H9 (cell line): ENCODE data around the gene IPPK. TPM values are rescaled to one million over a fixed set of nuclear protein-coding genes. Genes with fewer than 3 reads are reported as not detected.

Source experiments
- DNase-seq: peaks from one replicate; pipeline ENCODE4 v3.0.0-alpha.2; 2017
- H2AFZ ChIP-seq: one replicate; pipeline ENCODE4 v1.6.1; 2013; ENCODE audit warnings: mild to moderate bottlenecking, low read length, control low read depth, moderate library complexity
- H2AK5ac ChIP-seq: 2 replicates; pipeline ENCODE4 v1.6.1; 2013; ENCODE audit warnings: low read length, control low read depth, mixed read lengths; ENCODE audit not compliant: insufficient read length
- H2BK120ac ChIP-seq: one replicate; pipeline ENCODE4 v1.6.1; 2013; ENCODE audit warnings: low read depth, mild to moderate bottlenecking, low read length, control low read depth, inconsistent platforms; ENCODE audit not compliant: poor library complexity, severe bottlenecking
- H2BK12ac ChIP-seq: 2 replicates; pipeline ENCODE4 v1.6.1; 2013; ENCODE audit warnings: low read length, control low read depth, mixed read lengths, low read depth; ENCODE audit not compliant: insufficient read length
- H2BK15ac ChIP-seq: 2 replicates; pipeline ENCODE4 v1.6.1; 2013; ENCODE audit warnings: low read depth, low read length, control low read depth
- H2BK20ac ChIP-seq: one replicate; pipeline ENCODE4 v1.6.1; 2013; ENCODE audit warnings: low read depth, mild to moderate bottlenecking, low read length, control low read depth, inconsistent platforms; ENCODE audit not compliant: poor library complexity, severe bottlenecking
- H2BK5ac ChIP-seq: 2 replicates; pipeline ENCODE4 v1.6.1; 2013; ENCODE audit warnings: low read length, control low read depth, mixed read lengths; ENCODE audit not compliant: insufficient read length
- H3K14ac ChIP-seq: 2 replicates; pipeline ENCODE4 v1.6.1; 2013; ENCODE audit warnings: low read length, control low read depth; ENCODE audit not compliant: insufficient read depth
- H3K18ac ChIP-seq: 2 replicates; pipeline ENCODE4 v1.6.1; 2013; ENCODE audit warnings: low read depth, mild to moderate bottlenecking, mixed read lengths, low read length, control low read depth; ENCODE audit not compliant: insufficient read length
- H3K23ac ChIP-seq: 2 replicates; pipeline ENCODE4 v1.6.1; 2013; ENCODE audit warnings: low read length, control low read depth, mixed read lengths, low read depth; ENCODE audit not compliant: insufficient read length
- H3K23me2 ChIP-seq: 2 replicates; pipeline ENCODE4 v1.6.1; 2013; ENCODE audit warnings: low read depth, mild to moderate bottlenecking, mixed read lengths, low read length, control low read depth; ENCODE audit not compliant: insufficient read length, poor library complexity, severe bottlenecking
- H3K27ac ChIP-seq: 2 replicates; pipeline ENCODE4 v1.5.1; 2013; ENCODE audit warnings: low read length, control low read depth, mixed read lengths, low read depth; ENCODE audit not compliant: insufficient read length
- H3K27me3 ChIP-seq: 2 replicates; pipeline ENCODE4 v1.6.1; 2013; ENCODE audit warnings: low read length, control low read depth, inconsistent platforms; ENCODE audit not compliant: insufficient read depth
- H3K4ac ChIP-seq: 2 replicates; pipeline ENCODE4 v1.6.1; 2013; ENCODE audit warnings: low read depth, mild to moderate bottlenecking, control low read depth, inconsistent platforms, low read length, moderate library complexity
- H3K4me1 ChIP-seq: 2 replicates; pipeline ENCODE4 v1.6.1; 2013; ENCODE audit warnings: low read length, control low read depth, inconsistent platforms; ENCODE audit not compliant: insufficient read depth
- H3K4me2 ChIP-seq: 2 replicates; pipeline ENCODE4 v1.6.1; 2013; ENCODE audit warnings: low read length, control low read depth, mixed read lengths; ENCODE audit not compliant: insufficient read length, insufficient read depth
- H3K56ac ChIP-seq: 2 replicates; pipeline ENCODE4 v1.6.1; 2013; ENCODE audit warnings: low read depth, mild to moderate bottlenecking, mixed read lengths, low read length, control low read depth; ENCODE audit not compliant: insufficient read length
- H3K79me1 ChIP-seq: 2 replicates; pipeline ENCODE4 v1.6.1; 2013; ENCODE audit warnings: low read depth, mild to moderate bottlenecking, moderate library complexity, low read length, control low read depth, inconsistent platforms; ENCODE audit not compliant: insufficient read depth, poor library complexity, severe bottlenecking
- H3K79me2 ChIP-seq: 2 replicates; pipeline ENCODE4 v1.6.1; 2013; ENCODE audit warnings: low read length, control low read depth, inconsistent platforms; ENCODE audit not compliant: insufficient read depth
- H3K9ac ChIP-seq: 2 replicates; pipeline ENCODE4 v1.6.1; 2013; ENCODE audit warnings: low read length, control low read depth, mixed read lengths; ENCODE audit not compliant: insufficient read length; ENCODE audit errors: extremely low read depth
- H3K9me3 ChIP-seq: one replicate; pipeline ENCODE4 v1.6.1; 2013; ENCODE audit warnings: low read depth, low read length, inconsistent platforms; ENCODE audit not compliant: control insufficient read depth
- H3T11ph ChIP-seq: one replicate; pipeline ENCODE4 v1.6.1; 2013; ENCODE audit warnings: mild to moderate bottlenecking, low read length, control low read depth, inconsistent platforms
- H4K20me1 ChIP-seq: one replicate; pipeline ENCODE4 v1.6.1; 2013; ENCODE audit not compliant: control insufficient read depth, insufficient read length, insufficient read depth
- H4K5ac ChIP-seq: 2 replicates; pipeline ENCODE4 v1.6.1; 2013; ENCODE audit warnings: low read depth, mild to moderate bottlenecking, mixed read lengths, low read length, control low read depth; ENCODE audit not compliant: insufficient read length
- H4K8ac ChIP-seq: replicated peaks from 2 replicates; pipeline ENCODE4 v1.6.1; 2013; ENCODE audit warnings: low read length, control low read depth, mixed read lengths, low read depth; ENCODE audit not compliant: insufficient read length
- H4K91ac ChIP-seq: 2 replicates; pipeline ENCODE4 v1.6.1; 2013; ENCODE audit warnings: low read depth, mild to moderate bottlenecking, moderate library complexity, mixed read lengths, low read length, control low read depth; ENCODE audit not compliant: insufficient read length
- H3K27ac Mint-ChIP-seq, 3 experiments: 2 replicates in 2 of 3; 3 replicates in 1 of 3; pipeline ENCODE4 v1.8.0; 2020 to 2021; ENCODE audit warnings: mixed read lengths in 3 of 3, mild to moderate bottlenecking in 1 of 3, moderate library complexity in 1 of 3
- H3K27me3 Mint-ChIP-seq: 2 replicates; pipeline ENCODE4 v1.8.0; 2021; ENCODE audit warnings: low read depth, mild to moderate bottlenecking, moderate library complexity, mixed read lengths
- H3K36me3 Mint-ChIP-seq, 3 experiments: 2 replicates in 2 of 3; 3 replicates in 1 of 3; pipeline ENCODE4 v1.8.0; 2020 to 2021; ENCODE audit warnings: low read depth in 3 of 3, mixed read lengths in 3 of 3; ENCODE audit not compliant: insufficient read depth in 1 of 3
- H3K4me1 Mint-ChIP-seq, 2 experiments: 2 replicates each; pipeline ENCODE4 v1.8.0; 2020; ENCODE audit warnings: mixed read lengths in 2 of 2
- H3K4me3 Mint-ChIP-seq, 2 experiments: 2 replicates in 1 of 2; 3 replicates in 1 of 2; pipeline ENCODE4 v1.8.0; 2020 to 2021; ENCODE audit warnings: mild to moderate bottlenecking in 2 of 2, mixed read lengths in 2 of 2, moderate library complexity in 1 of 2
- H3K9me3 Mint-ChIP-seq, 2 experiments: 2 replicates in 1 of 2; 3 replicates in 1 of 2; pipeline ENCODE4 v1.8.0; 2020; ENCODE audit warnings: mild to moderate bottlenecking in 2 of 2, mixed read lengths in 2 of 2, moderate library complexity in 1 of 2
- WGBS: extraction: QIAGEN DNeasy Blood & Tissue Kit; methylation state at CpG from one replicate; pipeline ENCODE4 v1.1.7; 2013; ENCODE audit warnings: missing lambda C conversion rate, low lambda C conversion rate, mixed read lengths; ENCODE audit not compliant: insufficient read length; ENCODE audit errors: extremely low coverage; 5-methylcytosine and 5-hydroxymethylcytosine counted together
- total RNA-seq: library from RNA; stranded (reverse); gene quantifications from 2 replicates; pipeline ENCODE4 v1.2.1, GENCODE V29; 2021
- TF ChIP-seq, protein P1 (sequence below): fragments of 200-600 bp; sonication (generic); conservative IDR thresholded peaks from 3 replicates; pipeline ENCODE4 v1.8.0; 2021; ENCODE audit warnings: antibody characterized with exemption, mild to moderate bottlenecking

The IPPK gene
- total RNA-seq, 1 experiment from 2014 or later, result 10.7 TPM

DNA sequence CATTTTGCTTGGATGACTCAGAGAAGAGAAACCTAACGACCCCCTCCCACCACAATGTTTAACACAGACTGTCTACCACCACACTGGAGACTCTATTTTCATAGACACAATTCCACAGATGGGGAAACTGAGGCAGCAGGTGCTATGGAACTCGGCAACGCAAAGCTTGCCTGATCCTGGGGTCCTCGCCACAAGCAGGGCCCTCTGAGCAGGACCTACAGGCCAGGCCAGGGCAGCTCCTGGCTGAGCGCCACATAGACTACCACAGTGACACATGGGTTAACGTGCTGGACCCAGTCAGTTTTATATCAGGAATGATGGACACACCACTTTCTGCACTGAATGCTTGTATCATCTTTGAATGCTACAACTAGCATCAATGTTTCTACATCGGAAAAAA is 11.8 kb downstream of the IPPK start:
- Histone ChIP-seq H2BK15ac (no peak overlapping the region), H3K56ac (no peak overlapping the region), H3T11ph (no peak overlapping the region), H2AFZ (no peak overlapping the region), H3K23me2 (no peaks in the 10 kb centered on the region), H3K4ac (no peak overlapping the region), H4K8ac (no peak overlapping the region), H3K9me3 (no peaks in the 10 kb centered on the region), H3K9ac (no peak overlapping the region), H3K4me1 (no peaks in the 10 kb centered on the region), H3K14ac (no peak overlapping the region; the same call in 1 of the 2 replicates), H3K18ac (no peak overlapping the region), H2BK5ac (no peak overlapping the region), H4K20me1 (no peaks in the 10 kb centered on the region), H2BK120ac (no peak overlapping the region), H3K27me3 (no peaks in the 10 kb centered on the region), H2AK5ac (no peak overlapping the region), H3K27ac (no peak overlapping the region), H4K5ac (no peak overlapping the region), H2BK20ac (no peak overlapping the region), H2BK12ac (no peak overlapping the region), H3K79me1 (peaks cover 8% of the 10 kb centered on the region), H3K23ac (no peak overlapping the region), H3K79me2 (peaks cover 4% of the 10 kb centered on the region; the same call in 1 of the 2 replicates), H3K4me2 (no peak overlapping the region), H4K91ac (no peak overlapping the region)
- TF ChIP-seq, protein P1, sequence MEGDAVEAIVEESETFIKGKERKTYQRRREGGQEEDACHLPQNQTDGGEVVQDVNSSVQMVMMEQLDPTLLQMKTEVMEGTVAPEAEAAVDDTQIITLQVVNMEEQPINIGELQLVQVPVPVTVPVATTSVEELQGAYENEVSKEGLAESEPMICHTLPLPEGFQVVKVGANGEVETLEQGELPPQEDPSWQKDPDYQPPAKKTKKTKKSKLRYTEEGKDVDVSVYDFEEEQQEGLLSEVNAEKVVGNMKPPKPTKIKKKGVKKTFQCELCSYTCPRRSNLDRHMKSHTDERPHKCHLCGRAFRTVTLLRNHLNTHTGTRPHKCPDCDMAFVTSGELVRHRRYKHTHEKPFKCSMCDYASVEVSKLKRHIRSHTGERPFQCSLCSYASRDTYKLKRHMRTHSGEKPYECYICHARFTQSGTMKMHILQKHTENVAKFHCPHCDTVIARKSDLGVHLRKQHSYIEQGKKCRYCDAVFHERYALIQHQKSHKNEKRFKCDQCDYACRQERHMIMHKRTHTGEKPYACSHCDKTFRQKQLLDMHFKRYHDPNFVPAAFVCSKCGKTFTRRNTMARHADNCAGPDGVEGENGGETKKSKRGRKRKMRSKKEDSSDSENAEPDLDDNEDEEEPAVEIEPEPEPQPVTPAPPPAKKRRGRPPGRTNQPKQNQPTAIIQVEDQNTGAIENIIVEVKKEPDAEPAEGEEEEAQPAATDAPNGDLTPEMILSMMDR, result no peak
- Mint-ChIP-seq H3K36me3 (peaks cover 2 to 19% (median 6%) of the 10 kb centered on the region in 3 experiments; a peak in 6 of 7 replicates), H3K4me1 (peaks cover 14 to 15% of the 10 kb centered on the region in 2 experiments), H3K4me3 (no peak overlapping the region), H3K27me3 (no peaks in the 10 kb centered on the region), H3K27ac (peak overlapping the region in 1 of 3 experiments; percentile 83; a peak in 1 of 7 replicates), H3K9me3 (no peaks in the 10 kb centered on the region)
- DNase-seq, result no peak
- no CpG with 5 or more reads among the region's 7 CpGs for WGBS
